Neural crest cell (in vitro differentiated cells): ENCODE results near the gene CHRM2. TPM values are rescaled to one million over a fixed set of nuclear protein-coding genes. Genes with fewer than 3 reads are reported as not detected.

Source experiments
- DNase-seq: peaks from one replicate; pipeline ENCODE4 v3.0.0; 2021; ENCODE audit warnings: low read depth, mixed read lengths, low spot score
- H3K27ac Mint-ChIP-seq: one replicate; pipeline ENCODE4 v1.8.0; 2021; ENCODE audit warnings: mild to moderate bottlenecking, mixed read lengths; ENCODE audit not compliant: unreplicated experiment
- H3K27me3 Mint-ChIP-seq: 2 replicates; pipeline ENCODE4 v1.8.0; 2021; ENCODE audit warnings: low read depth, mild to moderate bottlenecking, mixed read lengths
- H3K36me3 Mint-ChIP-seq: 2 replicates; pipeline ENCODE4 v1.8.0; 2021; ENCODE audit warnings: low read depth, mild to moderate bottlenecking, mixed read lengths
- H3K4me1 Mint-ChIP-seq: 2 replicates; pipeline ENCODE4 v1.8.0; 2021; ENCODE audit warnings: mixed read lengths
- H3K4me3 Mint-ChIP-seq: one replicate; pipeline ENCODE4 v1.8.0; 2021; ENCODE audit warnings: mild to moderate bottlenecking, mixed read lengths
- H3K9me3 Mint-ChIP-seq: 2 replicates; pipeline ENCODE4 v1.8.0; 2021; ENCODE audit warnings: mixed read lengths
- total RNA-seq: library from RNA; stranded (reverse); gene quantifications from 2 replicates; pipeline ENCODE4 v1.2.1, GENCODE V29; 2021
- TF ChIP-seq, protein P1 (sequence below): fragments of 200-600 bp; sonication (generic); conservative IDR thresholded peaks from 2 replicates; pipeline ENCODE4 v1.5.0; 2021; ENCODE audit warnings: antibody characterized with exemption, mild to moderate bottlenecking

The CHRM2 gene
- total RNA-seq, 1 donor from 2014 or later = 0.14 TPM

DNA sequence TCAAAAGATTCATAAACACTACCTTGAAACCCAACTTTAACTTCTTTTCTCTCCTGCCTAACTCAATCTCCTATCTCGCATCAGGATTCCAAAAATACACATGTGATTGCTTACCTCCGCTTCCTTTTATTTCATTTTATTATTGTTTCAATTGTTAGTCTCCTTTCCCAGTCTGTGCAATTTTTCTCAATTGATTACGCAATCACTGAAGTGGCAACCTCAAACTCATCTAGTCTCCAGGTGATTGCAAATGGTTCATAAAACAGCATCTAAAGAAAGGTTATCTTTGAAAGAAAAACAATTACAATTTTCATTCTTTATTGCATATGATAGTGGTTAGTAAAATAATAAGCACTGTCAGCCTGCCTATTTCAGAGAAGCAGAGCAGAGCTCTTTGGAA lies 45.6 kb downstream of the CHRM2 start:
- Mint-ChIP-seq H3K9me3 (no peaks in the 10 kb centered on the region), H3K27ac (no peak overlapping the region), H3K4me3 (no peak overlapping the region), H3K4me1 (no peaks in the 10 kb centered on the region), H3K36me3 (no peaks in the 10 kb centered on the region), H3K27me3 (no peaks in the 10 kb centered on the region)
- DNase-seq = no peak
- TF ChIP-seq, protein P1, sequence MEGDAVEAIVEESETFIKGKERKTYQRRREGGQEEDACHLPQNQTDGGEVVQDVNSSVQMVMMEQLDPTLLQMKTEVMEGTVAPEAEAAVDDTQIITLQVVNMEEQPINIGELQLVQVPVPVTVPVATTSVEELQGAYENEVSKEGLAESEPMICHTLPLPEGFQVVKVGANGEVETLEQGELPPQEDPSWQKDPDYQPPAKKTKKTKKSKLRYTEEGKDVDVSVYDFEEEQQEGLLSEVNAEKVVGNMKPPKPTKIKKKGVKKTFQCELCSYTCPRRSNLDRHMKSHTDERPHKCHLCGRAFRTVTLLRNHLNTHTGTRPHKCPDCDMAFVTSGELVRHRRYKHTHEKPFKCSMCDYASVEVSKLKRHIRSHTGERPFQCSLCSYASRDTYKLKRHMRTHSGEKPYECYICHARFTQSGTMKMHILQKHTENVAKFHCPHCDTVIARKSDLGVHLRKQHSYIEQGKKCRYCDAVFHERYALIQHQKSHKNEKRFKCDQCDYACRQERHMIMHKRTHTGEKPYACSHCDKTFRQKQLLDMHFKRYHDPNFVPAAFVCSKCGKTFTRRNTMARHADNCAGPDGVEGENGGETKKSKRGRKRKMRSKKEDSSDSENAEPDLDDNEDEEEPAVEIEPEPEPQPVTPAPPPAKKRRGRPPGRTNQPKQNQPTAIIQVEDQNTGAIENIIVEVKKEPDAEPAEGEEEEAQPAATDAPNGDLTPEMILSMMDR = no peak

DNA sequence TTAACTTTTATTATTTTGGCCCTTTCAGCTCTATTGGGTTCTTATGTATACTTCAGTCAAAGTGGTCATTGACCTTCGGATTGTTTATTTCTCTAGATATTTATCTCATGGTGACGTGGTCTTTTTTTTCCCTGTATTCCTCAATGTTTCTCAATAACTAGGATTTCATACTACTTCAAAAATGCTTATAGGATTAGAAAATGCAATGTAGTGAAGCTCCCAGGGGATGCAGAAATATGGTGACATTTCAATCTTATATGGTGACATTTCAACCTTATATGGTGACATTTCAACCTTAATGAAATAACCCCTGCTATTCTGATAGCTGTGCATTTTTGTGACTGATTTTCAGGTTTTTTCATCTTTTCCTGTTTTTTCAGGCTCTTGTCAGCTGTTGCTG lies 51.4 kb downstream of the CHRM2 start:
- H3K9me3 Mint-ChIP-seq = no peaks in the 10 kb centered on the region
- no peak overlapping the region for H3K27ac Mint-ChIP-seq
- no peak overlapping the region for H3K4me3 Mint-ChIP-seq
- H3K36me3 Mint-ChIP-seq = no peaks in the 10 kb centered on the region
- H3K4me1 Mint-ChIP-seq = no peaks in the 10 kb centered on the region
- no peaks in the 10 kb centered on the region for H3K27me3 Mint-ChIP-seq
- DNase-seq = no peak
- TF ChIP-seq, protein P1 = no peak

DNA sequence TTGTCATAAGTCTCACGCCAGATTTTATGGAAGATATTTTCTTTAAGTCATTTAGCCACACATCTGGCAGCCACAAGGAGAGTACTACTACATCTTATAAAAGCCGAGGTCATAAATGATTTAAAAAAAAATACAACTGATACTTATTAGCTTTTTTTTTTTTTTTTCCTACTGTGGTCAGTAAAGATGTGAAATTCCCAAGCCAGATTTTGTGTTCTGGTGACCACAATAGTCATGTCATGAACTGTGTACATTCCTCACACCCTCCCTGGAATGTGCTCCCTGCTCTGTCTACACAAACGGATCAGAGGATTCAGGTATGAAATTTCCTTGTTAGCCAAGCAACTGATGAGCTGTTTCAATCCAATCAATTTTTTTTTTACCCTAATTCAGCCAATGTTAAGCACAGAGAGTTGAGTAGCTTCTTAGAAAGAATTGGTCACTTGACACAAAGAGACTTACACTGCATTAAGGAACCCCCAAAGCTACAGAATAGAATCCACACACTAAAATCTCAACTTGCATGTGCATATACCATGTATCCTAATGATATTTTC lies 54.7 kb downstream of the CHRM2 start:
- H3K4me3 Mint-ChIP-seq = no peak overlapping the region
- no peak for DNase-seq
- peaks cover 11% of the 10 kb centered on the region for H3K4me1 Mint-ChIP-seq
- TF ChIP-seq, protein P1 = no peak
- no peaks in the 10 kb centered on the region for H3K27me3 Mint-ChIP-seq
- H3K36me3 Mint-ChIP-seq = no peaks in the 10 kb centered on the region
- no peak overlapping the region for H3K27ac Mint-ChIP-seq
- H3K9me3 Mint-ChIP-seq = no peaks in the 10 kb centered on the region

DNA sequence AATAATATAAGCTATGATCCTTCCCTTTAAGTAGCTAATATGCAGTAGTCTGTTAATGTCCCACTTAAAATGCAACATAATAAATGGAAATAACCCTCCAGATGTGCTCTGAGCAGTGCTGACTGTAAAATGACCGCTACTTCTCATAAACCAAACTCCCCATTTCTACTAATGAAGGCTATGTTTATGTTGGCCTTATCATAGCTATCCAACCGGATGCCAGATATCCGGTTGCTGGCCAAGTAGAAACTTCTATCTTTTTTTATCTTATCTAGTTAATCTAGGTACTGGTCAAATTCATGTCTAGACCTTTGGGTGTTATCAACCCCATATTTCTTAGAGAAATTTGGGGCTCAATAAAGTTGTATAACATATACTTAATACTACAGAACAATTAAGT lies 56.6 kb downstream of the CHRM2 start:
- H3K4me1 Mint-ChIP-seq = peaks cover 22% of the 10 kb centered on the region
- H3K27me3 Mint-ChIP-seq = no peaks in the 10 kb centered on the region
- no peak overlapping the region for H3K4me3 Mint-ChIP-seq
- H3K36me3 Mint-ChIP-seq = no peaks in the 10 kb centered on the region
- TF ChIP-seq, protein P1 = no peak
- no peak for DNase-seq
- no peak overlapping the region for H3K27ac Mint-ChIP-seq
- no peaks in the 10 kb centered on the region for H3K9me3 Mint-ChIP-seq

DNA sequence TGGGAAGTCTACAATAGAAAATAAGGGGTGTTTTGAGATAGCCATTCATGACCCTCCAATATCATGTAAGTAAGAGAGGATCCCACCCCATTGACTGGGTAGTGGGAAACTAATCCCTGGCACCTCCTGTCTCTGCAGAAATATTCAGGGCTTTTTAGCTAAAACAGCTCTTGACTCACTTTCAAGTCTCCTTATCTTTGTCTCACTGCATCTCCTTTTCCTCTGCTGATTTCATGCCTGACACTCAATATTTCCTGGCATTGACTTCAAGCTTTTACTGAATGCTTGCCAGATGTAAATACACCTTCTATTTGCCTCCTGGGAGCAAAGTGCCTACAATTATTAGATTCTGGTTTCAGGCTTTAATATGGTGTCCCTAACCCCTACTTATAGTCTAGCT lies 57.1 kb downstream of the CHRM2 start:
- Mint-ChIP-seq H3K4me3 (no peak overlapping the region), H3K9me3 (no peaks in the 10 kb centered on the region), H3K27me3 (no peaks in the 10 kb centered on the region), H3K36me3 (no peaks in the 10 kb centered on the region), H3K27ac (no peak overlapping the region), H3K4me1 (peaks cover 22% of the 10 kb centered on the region)
- TF ChIP-seq, protein P1 = no peak
- no peak for DNase-seq
